Adrenal gland (tissue), 5 donors: ENCODE data around the gene TRABD2A.

ENCODE experiments used
- CTCF ChIP-seq, 6 experiments: fragments of 450-650 bp in 4 of 6; fragments of 200-600 bp in 2 of 6; sonication (generic) in 1 of 6; IDR thresholded peaks; 1 replicate in 5 of 6; 2 replicates in 1 of 6; pipeline versions ENCODE4 v1.5.1 to v1.8.0; 2016 to 2021; ENCODE audit warnings: antibody characterized with exemption in 6 of 6, mild to moderate bottlenecking in 2 of 6, moderate library complexity in 1 of 6
- POLR2A ChIP-seq, 2 donors: fragments of 450-650 bp; IDR thresholded peaks; one replicate each; pipeline ENCODE4 v1.6.1; 2017; ENCODE audit warnings: antibody characterized with exemption in 2 of 2, mild to moderate bottlenecking in 2 of 2, moderate library complexity in 1 of 2
- donor health status: DM: no; HTN: no; CAD: no.

DNA sequence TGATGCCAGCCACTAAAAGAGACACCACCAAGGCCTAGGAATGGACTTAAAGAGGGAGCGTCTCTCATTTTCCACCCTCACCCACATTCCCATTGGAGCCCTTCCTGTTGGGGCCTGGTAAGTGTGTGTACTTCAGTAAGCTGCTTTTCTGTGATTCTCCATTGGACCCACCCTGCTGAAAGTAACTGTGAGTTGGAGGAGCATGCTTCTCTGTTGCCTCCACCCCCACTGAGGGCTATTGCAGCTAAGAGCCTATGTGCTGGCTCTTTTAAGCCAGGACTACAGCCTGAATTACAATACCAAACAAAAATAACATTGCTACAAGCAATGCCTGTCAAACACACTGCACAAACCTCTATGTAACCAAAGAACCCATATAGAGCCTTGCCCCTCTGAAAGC lies 81.1 kb downstream of the TRABD2A start:
- TF ChIP-seq CTCF (IDR thresholded peaks at IDR 0.05), result no peak
- no peak for TF ChIP-seq POLR2A (IDR thresholded peaks at IDR 0.05)
